ENCODE measurements around the gene UGT1A1. TPM values are rescaled to one million over a fixed set of nuclear protein-coding genes. Genes with fewer than 3 reads are reported as not detected.

Gene UGT1A1
- total RNA-seq, 1 experiment from 2014 or later = not detected

- Mint-ChIP-seq H3K36me3 (ENCODE audit: insufficient read depth in 1 of 3, low read depth in 3 of 3) (peaks cover 0 to 5% (median 4%) of the 10 kb centered on the region in 3 experiments; a peak in 2 of 7 replicates), H3K27me3 (ENCODE audit: low read depth) (peaks cover 12% of the 10 kb centered on the region), H3K27ac (no peak overlapping the region), H3K4me3 (no peak overlapping the region), H3K4me1 (peaks cover 2 to 4% of the 10 kb centered on the region in 2 experiments; a peak in 3 of 4 replicates), H3K9me3 (peaks cover 14 to 18% of the 10 kb centered on the region in 2 experiments)
- no peak overlapping the region for H2AFZ ChIP-seq (ENCODE audit: low read length)
- no peak overlapping the region for H2BK5ac ChIP-seq (ENCODE audit: insufficient read length, low read length)
- H3K56ac ChIP-seq (ENCODE audit: insufficient read length, low read depth, low read length) = no peak overlapping the region
- H3K79me2 ChIP-seq (ENCODE audit: insufficient read depth, low read length) = no peaks in the 10 kb centered on the region
- no peak overlapping the region for H3K23ac ChIP-seq (ENCODE audit: insufficient read length, low read depth, low read length)
- no peak overlapping the region for H2BK120ac ChIP-seq (ENCODE audit: low read depth, low read length, poor library complexity, severe bottlenecking)
- H3K23me2 ChIP-seq (ENCODE audit: insufficient read length, low read depth, low read length, poor library complexity, severe bottlenecking) = no peaks in the 10 kb centered on the region
- no peak overlapping the region for H2AK5ac ChIP-seq (ENCODE audit: insufficient read length, low read length)
- no CpG with 5 or more reads among the region's 5 CpGs for WGBS (ENCODE audit: extremely low coverage, insufficient read length, low lambda C conversion rate)
- H3K27ac ChIP-seq (ENCODE audit: insufficient read length, low read depth, low read length) = no peak overlapping the region
- H3K79me1 ChIP-seq (ENCODE audit: insufficient read depth, low read depth, low read length, poor library complexity, severe bottlenecking) = no peaks in the 10 kb centered on the region
- no peak overlapping the region for H4K91ac ChIP-seq (ENCODE audit: insufficient read length, low read depth, low read length)
- no peak overlapping the region for H3T11ph ChIP-seq (ENCODE audit: low read length)
- H3K9me3 ChIP-seq (ENCODE audit: control insufficient read depth, low read depth, low read length) = no peaks in the 10 kb centered on the region
- no peaks in the 10 kb centered on the region for H3K27me3 ChIP-seq (ENCODE audit: insufficient read depth, low read length)
- no peak overlapping the region for H2BK15ac ChIP-seq (ENCODE audit: low read depth, low read length)
- H2BK12ac ChIP-seq (ENCODE audit: insufficient read length, low read depth, low read length) = no peak overlapping the region
- H3K4me2 ChIP-seq (ENCODE audit: insufficient read depth, insufficient read length, low read length) = no peak overlapping the region
- H2BK20ac ChIP-seq (ENCODE audit: low read depth, low read length, poor library complexity, severe bottlenecking) = no peak overlapping the region
- no peaks in the 10 kb centered on the region for H4K20me1 ChIP-seq (ENCODE audit: control insufficient read depth, insufficient read depth, insufficient read length)
- H3K9ac ChIP-seq (ENCODE audit: extremely low read depth, insufficient read length, low read length) = no peak overlapping the region
- DNase-seq = no peak
- H4K8ac ChIP-seq (replicated peaks; ENCODE audit: insufficient read length, low read depth, low read length) = no peak overlapping the region
- H3K4ac ChIP-seq (ENCODE audit: low read depth, low read length) = no peak overlapping the region
- no peaks in the 10 kb centered on the region for H3K4me1 ChIP-seq (ENCODE audit: insufficient read depth, low read length)
- H4K5ac ChIP-seq (ENCODE audit: insufficient read length, low read depth, low read length) = no peak overlapping the region
- no peak overlapping the region for H3K14ac ChIP-seq (ENCODE audit: insufficient read depth, low read length)
- H3K18ac ChIP-seq (ENCODE audit: insufficient read length, low read depth, low read length) = no peak overlapping the region
- TF ChIP-seq, protein P1, sequence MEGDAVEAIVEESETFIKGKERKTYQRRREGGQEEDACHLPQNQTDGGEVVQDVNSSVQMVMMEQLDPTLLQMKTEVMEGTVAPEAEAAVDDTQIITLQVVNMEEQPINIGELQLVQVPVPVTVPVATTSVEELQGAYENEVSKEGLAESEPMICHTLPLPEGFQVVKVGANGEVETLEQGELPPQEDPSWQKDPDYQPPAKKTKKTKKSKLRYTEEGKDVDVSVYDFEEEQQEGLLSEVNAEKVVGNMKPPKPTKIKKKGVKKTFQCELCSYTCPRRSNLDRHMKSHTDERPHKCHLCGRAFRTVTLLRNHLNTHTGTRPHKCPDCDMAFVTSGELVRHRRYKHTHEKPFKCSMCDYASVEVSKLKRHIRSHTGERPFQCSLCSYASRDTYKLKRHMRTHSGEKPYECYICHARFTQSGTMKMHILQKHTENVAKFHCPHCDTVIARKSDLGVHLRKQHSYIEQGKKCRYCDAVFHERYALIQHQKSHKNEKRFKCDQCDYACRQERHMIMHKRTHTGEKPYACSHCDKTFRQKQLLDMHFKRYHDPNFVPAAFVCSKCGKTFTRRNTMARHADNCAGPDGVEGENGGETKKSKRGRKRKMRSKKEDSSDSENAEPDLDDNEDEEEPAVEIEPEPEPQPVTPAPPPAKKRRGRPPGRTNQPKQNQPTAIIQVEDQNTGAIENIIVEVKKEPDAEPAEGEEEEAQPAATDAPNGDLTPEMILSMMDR (conservative IDR thresholded peaks at IDR 0.05) = no peak
These were observed 39.6 kb downstream of the UGT1A1 start for GRCh38 chr2:233799716-233800115.
